GM19455 (cell line): ENCODE measurements around the gene HDAC2.
"Not testable (repeated sequence)": the region's sequence is repeated elsewhere in the genome, so short reads cannot be mapped to it uniquely, and the experiment has no call there.

Experiments used
- ATAC-seq: cut with Tn5 transposase; IDR thresholded peaks from one replicate; pipeline ENCODE4 v1.9.1; 2021; ENCODE audit not compliant: unreplicated experiment

HDAC2 gene

GRCh38 chr6:113920663-113921267 is 50.2 kb downstream of the HDAC2 start:
- peak; percentile 89 for ATAC-seq

- not testable (repeated sequence) for ATAC-seq
Measured at GRCh38 chr6:113910285-113910684, 60.7 kb downstream of the HDAC2 start.

GRCh38 chr6:113909224-113909856 is 61.6 kb downstream of the HDAC2 start:
- ATAC-seq = peak; percentile 62

- ATAC-seq = no peak
Measured at GRCh38 chr6:113908801-113909200, 62.1 kb downstream of the HDAC2 start.

- ATAC-seq = no peak
Measured at GRCh38 chr6:113907102-113907815, 63.7 kb downstream of the HDAC2 start.

GRCh38 chr6:113903666-113904330 is 67.2 kb downstream of the HDAC2 start:
- no peak for ATAC-seq

- ATAC-seq = no peak
Measured at GRCh38 chr6:113901482-113901881, 69.5 kb downstream of the HDAC2 start.

GRCh38 chr6:113894712-113895674 is 76.0 kb downstream of the HDAC2 start:
- ATAC-seq = no peak

- no peak for ATAC-seq
Measured at GRCh38 chr6:113893866-113894265, 77.1 kb downstream of the HDAC2 start.

GRCh38 chr6:113893451-113893850 is 77.5 kb downstream of the HDAC2 start:
- ATAC-seq = no peak

GRCh38 chr6:113888956-113889630 is 81.9 kb downstream of the HDAC2 start:
- ATAC-seq = no peak

- ATAC-seq = no peak
Measured at GRCh38 chr6:113888493-113888892, 82.5 kb downstream of the HDAC2 start.

- ATAC-seq = no peak
Measured at GRCh38 chr6:113886512-113886911, 84.4 kb downstream of the HDAC2 start.

- ATAC-seq = no peak
Measured at GRCh38 chr6:113884011-113884410, 86.9 kb downstream of the HDAC2 start.
